GM03348 (cell line): Measurements from ENCODE around the gene PRKCE.
"Not testable (repeated sequence)": the region's sequence is repeated elsewhere in the genome, so short reads cannot be mapped to it uniquely, and the experiment has no call there.

Experiments used
- DNase-seq: peaks from one replicate; pipeline ENCODE4 v3.0.0; 2012; ENCODE audit warnings: low spot score

Gene PRKCE

GRCh38 chr2:45837812-45838341 lies 186.4 kb downstream of the PRKCE start:
- DNase-seq, result no peak

- peak; percentile 33 for DNase-seq
Measured at GRCh38 chr2:45839508-45840251, 188.2 kb downstream of the PRKCE start.

DNA sequence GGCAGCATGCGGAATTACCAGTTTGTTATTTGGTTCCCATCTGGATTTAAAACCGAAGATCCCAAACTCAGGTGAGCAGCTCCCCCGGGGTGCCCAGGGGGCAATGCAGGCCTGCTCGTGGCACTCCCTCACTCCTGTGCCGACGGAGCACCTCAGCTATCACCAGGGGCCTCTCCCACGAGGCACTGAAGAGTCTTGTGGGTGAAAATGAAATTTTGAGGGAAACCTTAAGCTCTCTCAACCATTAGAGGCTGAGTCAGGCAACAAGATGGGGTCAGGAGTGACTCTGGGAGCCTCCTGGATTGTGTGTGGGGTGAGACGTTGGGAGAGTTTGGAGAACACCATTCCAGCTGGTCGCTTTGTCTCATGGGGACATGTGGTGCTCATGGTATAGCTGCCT lies 189.0 kb downstream of the PRKCE start:
- no peak for DNase-seq

GRCh38 chr2:45841752-45842407 lies 190.4 kb downstream of the PRKCE start:
- DNase-seq, result no peak

DNA sequence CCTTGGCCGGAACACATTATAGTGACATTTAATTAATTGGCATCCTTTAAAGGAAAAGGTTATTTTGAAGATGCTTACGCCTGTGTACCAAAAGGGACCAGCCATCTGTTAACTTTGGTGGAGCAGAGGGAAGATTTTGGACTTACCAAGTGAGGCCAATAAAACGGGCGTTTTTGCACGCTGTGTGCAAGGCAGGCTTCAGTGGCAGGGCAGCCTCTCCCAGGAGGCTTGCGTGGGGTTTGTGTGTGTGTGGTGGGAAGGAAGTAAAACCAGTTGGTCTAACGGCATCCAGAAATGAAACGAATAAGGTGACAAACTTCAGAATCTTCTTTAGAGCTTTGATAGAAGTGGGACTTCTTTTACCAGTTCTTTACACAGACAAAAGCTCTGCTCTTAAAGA lies 191.7 kb downstream of the PRKCE start:
- DNase-seq, result no peak

- DNase-seq, result no peak
Measured at GRCh38 chr2:45844796-45845457, 193.5 kb downstream of the PRKCE start.

- DNase-seq, result no peak
Measured at GRCh38 chr2:45845566-45845965, 194.1 kb downstream of the PRKCE start.

DNA sequence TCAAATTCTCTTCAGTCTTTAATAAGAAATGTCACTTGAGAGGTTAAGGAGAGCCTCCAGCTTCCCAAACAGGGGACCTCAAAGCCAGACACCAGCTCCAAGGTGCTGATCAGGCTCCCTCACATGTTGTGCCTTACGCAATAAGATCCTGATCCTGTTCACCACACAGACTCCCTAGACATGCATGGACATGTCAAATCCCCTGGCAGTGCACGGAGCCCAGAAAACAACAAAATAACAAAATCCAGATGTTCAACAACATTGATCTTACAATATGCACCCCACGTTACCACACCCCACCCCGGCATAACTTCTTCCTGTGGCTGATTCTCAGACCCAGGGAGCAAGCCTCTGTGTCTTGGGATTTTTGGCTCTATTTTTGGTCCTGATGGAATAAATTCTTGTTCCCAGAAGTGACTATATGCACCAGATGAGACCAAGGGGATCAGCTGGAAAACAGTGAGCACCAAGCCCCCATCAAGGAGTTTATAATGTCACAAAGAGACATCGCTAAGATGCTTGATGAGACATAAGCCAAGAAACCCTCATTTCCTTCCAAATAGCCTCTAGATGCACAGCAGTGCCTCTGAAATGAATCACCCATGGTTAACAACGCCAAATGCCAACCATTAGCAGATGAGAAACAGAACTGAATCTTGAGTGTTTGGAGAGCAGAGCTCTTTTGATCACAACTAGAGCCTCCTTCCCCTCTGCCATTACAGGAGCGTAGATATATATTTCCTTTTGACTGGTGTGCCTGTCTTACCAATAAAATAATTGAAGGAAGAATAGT lies 198.2 kb downstream of the PRKCE start:
- peak; percentile 82 for DNase-seq

DNA sequence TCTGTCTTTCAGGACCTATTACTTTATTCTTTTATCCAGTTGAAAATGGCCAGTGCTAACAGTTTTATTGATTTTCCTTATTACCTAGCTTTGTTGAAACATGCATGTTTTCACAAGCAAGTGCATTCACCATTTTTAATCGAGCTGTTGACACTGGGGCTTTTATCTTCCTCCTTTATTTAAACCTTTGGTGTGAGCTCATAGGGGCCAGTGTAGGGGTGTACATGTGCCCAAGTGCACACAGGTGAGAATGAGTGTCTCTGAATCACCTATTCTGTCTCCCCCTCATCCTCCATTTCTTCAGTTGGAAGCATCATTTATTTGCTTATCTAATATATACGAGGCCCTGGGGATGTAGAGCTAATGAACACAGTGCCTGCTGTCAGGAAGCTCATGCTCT lies 199.1 kb downstream of the PRKCE start:
- DNase-seq, result no peak

GRCh38 chr2:45851111-45851510 lies 199.6 kb downstream of the PRKCE start:
- DNase-seq, result no peak

- peak; percentile 78 for DNase-seq
Measured at GRCh38 chr2:45851576-45852304, 200.3 kb downstream of the PRKCE start.

GRCh38 chr2:45852450-45853150 lies 201.1 kb downstream of the PRKCE start:
- no peak for DNase-seq

DNA sequence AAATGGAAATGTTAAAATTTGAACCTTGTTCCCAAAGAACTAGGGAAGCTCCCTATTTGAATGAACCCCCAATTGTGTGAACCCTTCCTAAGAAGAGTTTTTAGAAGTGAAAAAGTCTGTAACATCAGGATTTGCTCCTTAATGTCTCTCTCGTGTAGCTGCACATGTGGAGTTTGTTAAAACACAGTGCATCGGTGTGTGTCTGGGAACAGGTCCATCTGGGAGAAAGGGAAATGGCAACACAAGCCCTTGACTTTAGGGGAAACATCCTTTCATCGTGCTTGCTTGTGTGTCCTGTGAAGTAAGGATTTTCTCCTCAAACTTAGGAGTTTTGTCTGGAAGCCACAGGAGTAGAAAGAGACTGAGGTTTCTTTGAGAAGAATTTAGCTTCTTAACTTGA lies 203.9 kb downstream of the PRKCE start:
- peak; percentile 29 for DNase-seq

DNA sequence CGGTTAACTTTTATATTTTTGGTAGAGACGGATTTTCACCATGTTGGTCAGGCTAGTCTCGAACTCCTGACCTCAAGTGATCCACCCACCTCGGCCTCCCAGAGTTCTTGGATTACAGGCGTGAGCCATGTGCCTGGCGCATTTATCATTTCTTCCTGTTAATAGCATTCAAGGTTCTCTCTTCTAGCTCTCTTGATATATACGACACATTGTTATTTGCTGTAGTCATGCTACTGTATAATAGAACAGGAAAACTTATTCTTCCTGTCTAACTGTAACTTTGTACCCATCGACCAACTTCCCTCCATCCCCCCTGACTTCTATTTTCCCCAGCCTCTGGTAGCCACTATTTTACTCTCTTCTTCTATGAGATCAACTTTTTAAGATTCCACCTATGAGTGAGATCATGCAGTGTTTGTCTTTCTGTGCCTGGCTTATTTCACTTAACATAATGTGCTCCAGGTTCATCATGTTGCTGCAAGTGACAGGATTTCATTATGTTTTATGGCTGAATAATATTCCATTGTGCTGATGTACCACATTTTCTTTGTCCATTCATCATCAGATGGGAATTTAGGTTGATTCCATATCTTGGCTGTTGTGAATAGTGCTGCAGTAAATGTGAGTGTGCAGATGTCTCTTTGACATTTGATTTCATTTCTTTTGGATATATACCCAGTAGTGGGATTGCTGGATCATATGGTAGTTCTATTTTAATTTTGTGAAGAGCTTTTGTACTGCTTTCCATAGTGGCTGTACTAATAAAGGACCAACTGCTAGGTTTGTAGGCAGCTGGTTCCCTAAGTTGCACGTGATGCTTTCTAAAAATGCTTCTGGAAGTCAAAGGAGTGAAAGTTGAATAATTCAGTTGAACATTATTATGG lies 205.2 kb downstream of the PRKCE start:
- no peak for DNase-seq

DNA sequence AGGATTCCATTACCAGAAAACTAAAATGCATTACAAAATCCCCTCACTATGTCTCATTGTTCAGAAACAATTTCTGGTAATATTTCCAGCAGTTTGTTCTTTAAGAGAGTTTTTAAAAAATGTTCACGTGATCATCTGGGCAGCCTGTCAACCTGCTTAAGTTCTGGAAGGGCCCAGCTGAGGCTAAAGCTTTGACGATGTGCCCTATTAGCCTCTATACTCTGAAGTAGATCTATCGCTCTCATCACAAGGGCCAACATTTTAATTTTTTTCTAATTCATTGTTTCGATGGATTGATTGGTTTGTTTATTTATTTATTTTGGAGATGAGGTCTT lies 205.8 kb downstream of the PRKCE start:
- DNase-seq, result no peak

GRCh38 chr2:45857867-45858520 lies 206.5 kb downstream of the PRKCE start:
- DNase-seq, result no peak

- DNase-seq, result not testable (repeated sequence)
Measured at GRCh38 chr2:45858872-45859271, 207.4 kb downstream of the PRKCE start.

GRCh38 chr2:45859682-45860081 lies 208.2 kb downstream of the PRKCE start:
- no peak for DNase-seq
